HL-60/S4 (cell line): ENCODE data around the gene GPX4.

Experiments used
- in situ Hi-C: fragments of 300-500 bp; cut with MboI; formaldehyde crosslinking; loops from 2 replicates; pipeline ENCODE4 v1.14.3; 2022; ENCODE audit warnings: low sequenced_read_pairs

The GPX4 gene

GRCh38 chr19:1130771-1131717, 27.2 kb downstream of the GPX4 start:
- in situ Hi-C loops: no loop called here

GRCh38 chr19:1131718-1132551, 28.1 kb downstream of the GPX4 start:
- in situ Hi-C loops: no loop called here

- in situ Hi-C loops: no loop called here
Measured at GRCh38 chr19:1132552-1133383, 29.0 kb downstream of the GPX4 start.

GRCh38 chr19:1133471-1133929, 29.7 kb downstream of the GPX4 start:
- in situ Hi-C loops: no loop called here

GRCh38 chr19:1134431-1134830, 30.6 kb downstream of the GPX4 start:
- in situ Hi-C loops: no loop called here

- in situ Hi-C loops: no loop called here
Measured at GRCh38 chr19:1135454-1135853, 31.7 kb downstream of the GPX4 start.

- in situ Hi-C loops: no loop called here
Measured at GRCh38 chr19:1136201-1136600, 32.4 kb downstream of the GPX4 start.

GRCh38 chr19:1136621-1137317, 33.0 kb downstream of the GPX4 start:
- in situ Hi-C loops: no loop called here

GRCh38 chr19:1138121-1138520, 34.3 kb downstream of the GPX4 start:
- in situ Hi-C loops: no loop called here

- in situ Hi-C loops: no loop called here
Measured at GRCh38 chr19:1139126-1139525, 35.3 kb downstream of the GPX4 start.

GRCh38 chr19:1140272-1141027, 36.7 kb downstream of the GPX4 start:
- in situ Hi-C loops: no loop called here

- in situ Hi-C loops: no loop called here
Measured at GRCh38 chr19:1141944-1142343, 38.1 kb downstream of the GPX4 start.

- in situ Hi-C loops: no loop called here
Measured at GRCh38 chr19:1143828-1144399, 40.1 kb downstream of the GPX4 start.

GRCh38 chr19:1144741-1145140, 40.9 kb downstream of the GPX4 start:
- in situ Hi-C loops: no loop called here

GRCh38 chr19:1145635-1146411, 42.0 kb downstream of the GPX4 start:
- in situ Hi-C loops: no loop called here

- in situ Hi-C loops: no loop called here
Measured at GRCh38 chr19:1146412-1146699, 42.6 kb downstream of the GPX4 start.

GRCh38 chr19:1146858-1147780, 43.3 kb downstream of the GPX4 start:
- in situ Hi-C loops: no loop called here
